ENCODE results near the gene FUBP1.

GRCh38 chr1:78009276-78009675, 30.4 kb upstream of the FUBP1 start:
- TF ChIP-seq POLR2A (IDR thresholded peaks at IDR 0.05; ENCODE audit: low read depth, low read length), result no peak
- no peak for TF ChIP-seq POLR2AphosphoS5 (IDR thresholded peaks at IDR 0.05; ENCODE audit: low read depth, low read length)
